ENCODE results near the gene DNAH1. TPM values are rescaled to one million over a fixed set of nuclear protein-coding genes. Genes with fewer than 3 reads are reported as not detected.

DNAH1 gene
- total RNA-seq, 4 donors from 2014 or later = 3.2 to 8.1 (median 6.2) TPM

DNA sequence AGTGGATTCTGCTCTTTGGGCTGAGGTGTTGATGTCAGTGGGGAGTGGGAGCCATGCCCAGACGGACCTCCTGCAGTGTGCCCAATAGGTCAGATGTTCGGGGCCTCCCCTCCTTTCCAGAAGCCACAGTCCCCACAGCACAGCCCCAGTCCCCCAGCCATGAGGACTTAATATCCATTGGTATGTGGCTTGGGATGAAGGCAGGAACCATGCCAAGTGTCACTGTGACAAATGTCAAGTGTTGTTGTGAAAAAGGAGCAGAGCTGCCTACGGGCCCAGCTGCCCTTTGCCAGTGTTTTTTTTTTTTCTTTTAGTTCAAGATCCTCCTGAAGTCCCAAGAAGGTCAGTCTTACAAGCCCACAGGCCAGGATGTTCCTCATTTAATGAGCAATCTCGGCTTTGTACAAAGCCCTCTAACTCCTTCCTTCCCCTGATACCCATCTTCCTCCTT lies 116.6 kb downstream of the DNAH1 start:
- TF ChIP-seq POLR2A (IDR thresholded peaks at IDR 0.05) = no peak
- no peak for TF ChIP-seq POLR2AphosphoS5 (IDR thresholded peaks at IDR 0.05)
- TF ChIP-seq, protein P1, sequence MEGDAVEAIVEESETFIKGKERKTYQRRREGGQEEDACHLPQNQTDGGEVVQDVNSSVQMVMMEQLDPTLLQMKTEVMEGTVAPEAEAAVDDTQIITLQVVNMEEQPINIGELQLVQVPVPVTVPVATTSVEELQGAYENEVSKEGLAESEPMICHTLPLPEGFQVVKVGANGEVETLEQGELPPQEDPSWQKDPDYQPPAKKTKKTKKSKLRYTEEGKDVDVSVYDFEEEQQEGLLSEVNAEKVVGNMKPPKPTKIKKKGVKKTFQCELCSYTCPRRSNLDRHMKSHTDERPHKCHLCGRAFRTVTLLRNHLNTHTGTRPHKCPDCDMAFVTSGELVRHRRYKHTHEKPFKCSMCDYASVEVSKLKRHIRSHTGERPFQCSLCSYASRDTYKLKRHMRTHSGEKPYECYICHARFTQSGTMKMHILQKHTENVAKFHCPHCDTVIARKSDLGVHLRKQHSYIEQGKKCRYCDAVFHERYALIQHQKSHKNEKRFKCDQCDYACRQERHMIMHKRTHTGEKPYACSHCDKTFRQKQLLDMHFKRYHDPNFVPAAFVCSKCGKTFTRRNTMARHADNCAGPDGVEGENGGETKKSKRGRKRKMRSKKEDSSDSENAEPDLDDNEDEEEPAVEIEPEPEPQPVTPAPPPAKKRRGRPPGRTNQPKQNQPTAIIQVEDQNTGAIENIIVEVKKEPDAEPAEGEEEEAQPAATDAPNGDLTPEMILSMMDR (IDR thresholded peaks at IDR 0.05) = no peak
- no peak for TF ChIP-seq EP300 (IDR thresholded peaks at IDR 0.05)
- H3K4me1 ChIP-seq = peaks cover 0 to 25% (median 0%) of the 10 kb centered on the region in 3 donors
- H3K27ac ChIP-seq = peak overlapping the region in 1 of 4 donors; percentile 31
- 38 to 78% methylated on average over 1 to 2 of the region's 4 CpGs for WGBS, 2 donors (ENCODE audit: low coverage in 1 of 2)
- no peak overlapping the region for H3K4me3 ChIP-seq
- no peaks in the 10 kb centered on the region for H3K9me3 ChIP-seq
- ATAC-seq = no peak
- no peaks in the 10 kb centered on the region for H3K36me3 ChIP-seq
- H3K27me3 ChIP-seq = no peaks in the 10 kb centered on the region

DNA sequence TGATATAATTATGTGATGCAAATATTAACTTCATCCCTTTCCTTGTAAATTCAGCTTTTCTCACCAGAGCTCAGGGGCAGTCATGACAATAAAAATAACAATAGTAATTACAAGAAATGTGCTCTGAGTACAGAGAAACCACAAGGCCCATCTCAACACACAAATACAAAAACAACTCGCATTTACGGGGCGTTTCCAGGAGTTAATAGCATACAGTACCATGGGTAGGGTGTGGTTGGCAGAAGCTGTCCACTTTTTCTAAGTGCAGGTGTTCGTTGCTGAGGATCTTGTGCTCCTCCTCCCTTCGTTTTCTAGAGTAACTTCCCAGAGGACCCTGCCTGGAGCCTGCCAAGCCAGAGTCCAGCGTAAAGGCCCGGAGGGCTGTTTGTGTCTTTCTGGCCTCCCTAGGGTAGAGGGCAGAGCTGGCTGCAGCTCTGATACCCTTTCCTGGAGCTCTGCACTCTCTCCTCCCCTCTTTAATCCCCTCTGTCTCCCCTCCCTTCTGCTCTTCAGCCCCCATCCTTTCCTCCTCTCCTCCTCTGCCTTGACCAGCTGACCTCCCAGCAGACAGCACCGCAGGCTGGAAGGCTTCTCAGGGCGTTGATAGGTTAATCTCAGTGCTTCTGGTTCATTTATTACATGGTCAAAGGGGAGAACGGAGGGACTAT lies 117.3 kb downstream of the DNAH1 start:
- WGBS, 2 donors (ENCODE audit: low coverage in 1 of 2) = 64 to 70% methylated on average over 6 to 9 of the region's 10 CpGs
- no peak overlapping the region for H3K4me3 ChIP-seq
- ATAC-seq = no peak
- H3K9me3 ChIP-seq = no peaks in the 10 kb centered on the region
- peaks cover 0 to 24% (median 0%) of the 10 kb centered on the region in 3 donors for H3K4me1 ChIP-seq
- no peaks in the 10 kb centered on the region for H3K27me3 ChIP-seq
- TF ChIP-seq EP300 (IDR thresholded peaks at IDR 0.05) (no peak), POLR2AphosphoS5 (IDR thresholded peaks at IDR 0.05) (no peak), POLR2A (IDR thresholded peaks at IDR 0.05) (no peak)
- TF ChIP-seq, protein P1 (IDR thresholded peaks at IDR 0.05) = no peak
- H3K36me3 ChIP-seq = no peaks in the 10 kb centered on the region
- H3K27ac ChIP-seq = peak overlapping the region in 3 of 4 donors; percentile 12 to 32 (median 31)

DNA sequence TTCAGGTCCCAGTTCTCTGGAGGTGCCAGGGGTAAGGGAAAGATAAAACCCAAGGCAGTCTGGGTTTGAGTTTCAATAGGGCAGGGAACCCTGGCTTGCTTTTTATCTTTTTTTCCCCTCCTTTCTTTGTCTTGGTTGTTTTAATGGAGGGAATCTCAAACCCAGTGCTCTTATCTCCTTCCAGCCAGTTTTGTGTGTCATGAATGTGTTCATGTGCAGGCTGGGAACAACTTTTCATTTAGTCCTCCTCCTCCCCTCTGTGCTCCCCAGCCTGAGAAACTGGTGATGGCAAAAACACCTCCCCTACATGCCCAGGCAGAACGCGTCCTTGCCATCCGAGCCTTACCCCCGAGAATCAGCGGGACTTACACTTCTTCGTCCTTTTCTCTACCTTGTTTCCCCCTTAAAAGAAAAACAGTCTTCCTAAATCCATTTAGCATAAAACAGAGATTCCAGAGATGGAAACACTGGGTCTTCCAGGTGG lies 117.9 kb downstream of the DNAH1 start:
- H3K36me3 ChIP-seq = no peaks in the 10 kb centered on the region
- 79% methylated on average over 6 of the region's 6 CpGs; no CpG with 5 or more reads in 1 of the 2 donors for WGBS, 2 donors (ENCODE audit: low coverage in 1 of 2)
- peaks cover 0 to 19% (median 0%) of the 10 kb centered on the region in 3 donors for H3K4me1 ChIP-seq
- TF ChIP-seq POLR2AphosphoS5 (IDR thresholded peaks at IDR 0.05) (no peak), EP300 (IDR thresholded peaks at IDR 0.05) (no peak), POLR2A (IDR thresholded peaks at IDR 0.05) (no peak)
- TF ChIP-seq, protein P1 (IDR thresholded peaks at IDR 0.05) = no peak
- no peak for ATAC-seq
- H3K9me3 ChIP-seq = no peaks in the 10 kb centered on the region
- no peaks in the 10 kb centered on the region for H3K27me3 ChIP-seq
- no peak overlapping the region for H3K4me3 ChIP-seq
- H3K27ac ChIP-seq = peak overlapping the region in 3 of 4 donors; percentile 12 to 32 (median 25)

DNA sequence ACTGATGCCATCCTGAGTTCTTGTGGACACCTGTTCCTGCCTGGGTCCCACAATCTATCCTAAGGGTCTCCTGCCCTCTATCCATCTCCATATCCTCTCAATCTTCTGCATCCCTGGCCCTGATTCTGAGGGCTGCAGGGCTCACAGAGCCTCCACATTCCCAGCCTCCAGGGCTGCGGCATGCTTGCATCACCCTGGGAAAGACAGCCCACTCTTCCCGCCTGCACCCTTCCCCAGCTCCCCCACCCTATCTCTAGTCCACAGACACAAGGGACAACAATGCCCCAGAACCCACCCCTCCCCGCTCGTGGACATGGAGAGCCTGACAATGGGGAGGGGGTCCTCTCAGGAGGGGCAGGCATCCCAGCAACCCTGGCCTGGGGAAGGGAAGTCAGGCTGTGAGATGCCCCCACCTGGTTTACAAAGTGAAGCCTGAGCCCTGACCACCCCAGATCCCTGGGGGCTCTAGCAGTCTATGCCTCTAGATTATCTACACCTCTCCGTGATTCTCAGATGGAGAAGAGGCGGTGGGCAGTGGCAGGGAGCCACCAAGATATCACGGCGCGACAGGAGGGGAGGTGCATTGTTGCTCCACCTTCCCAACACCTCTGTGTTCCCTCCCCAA lies 118.5 kb downstream of the DNAH1 start:
- no CpG with 5 or more reads among the region's 9 CpGs for WGBS, 2 donors (ENCODE audit: low coverage in 1 of 2)
- Histone ChIP-seq H3K27ac (peak overlapping the region in 2 of 4 donors; percentile 6 to 30), H3K4me1 (peaks cover 0 to 17% (median 0%) of the 10 kb centered on the region in 3 donors), H3K36me3 (no peaks in the 10 kb centered on the region), H3K4me3 (no peak overlapping the region), H3K9me3 (no peaks in the 10 kb centered on the region), H3K27me3 (no peaks in the 10 kb centered on the region)
- ATAC-seq = no peak
- no peak for TF ChIP-seq POLR2A (IDR thresholded peaks at IDR 0.05)
- no peak for TF ChIP-seq POLR2AphosphoS5 (IDR thresholded peaks at IDR 0.05)
- no peak for TF ChIP-seq EP300 (IDR thresholded peaks at IDR 0.05)
- TF ChIP-seq, protein P1 (IDR thresholded peaks at IDR 0.05) = no peak

Data from gastroesophageal sphincter (tissue), 4 donors.